PFSK-1 (cell line): Measurements from ENCODE around the gene NAXD.

Experiments
- FOXP2 ChIP-seq: optimal IDR thresholded peaks from 2 replicates; pipeline ENCODE3; 2011; ENCODE audit warnings: borderline replicate concordance, control low read depth, inconsistent platforms; ENCODE audit not compliant: insufficient read depth; ENCODE audit errors: extremely low read length, extremely low read depth
- POLR2AphosphoS5 ChIP-seq: IDR thresholded peaks from 2 replicates; pipeline ENCODE4 v1.6.1; 2012; ENCODE audit warnings: low read depth, mild to moderate bottlenecking, control low read depth, low read length, moderate library complexity
- SIN3A ChIP-seq: IDR thresholded peaks from 2 replicates; pipeline ENCODE4 v1.6.1; 2012; ENCODE audit warnings: mild to moderate bottlenecking, low read length, moderate library complexity, borderline replicate concordance; ENCODE audit not compliant: insufficient read depth
- TAF1 ChIP-seq: IDR thresholded peaks from 2 replicates; pipeline ENCODE4 v1.6.1; 2012; ENCODE audit warnings: low read length, control low read depth, borderline replicate concordance; ENCODE audit not compliant: insufficient read depth
- TF ChIP-seq, protein P1 (sequence below), 2 experiments: IDR thresholded peaks; 2 replicates each; pipeline versions ENCODE4 v1.6.1 to v1.8.0; 2011 to 2012; ENCODE audit warnings: low read depth in 2 of 2, low read length in 2 of 2, control low read depth in 1 of 2, inconsistent platforms in 1 of 2, mild to moderate bottlenecking in 1 of 2, moderate library complexity in 1 of 2; ENCODE audit not compliant: insufficient read depth in 1 of 2

GRCh38 chr13:110617321-110618072 lies 2.2 kb downstream of the NAXD start:
- TF ChIP-seq SIN3A (no peak), POLR2AphosphoS5 (no peak), TAF1 (no peak), FOXP2 (no peak)
- TF ChIP-seq, protein P1, sequence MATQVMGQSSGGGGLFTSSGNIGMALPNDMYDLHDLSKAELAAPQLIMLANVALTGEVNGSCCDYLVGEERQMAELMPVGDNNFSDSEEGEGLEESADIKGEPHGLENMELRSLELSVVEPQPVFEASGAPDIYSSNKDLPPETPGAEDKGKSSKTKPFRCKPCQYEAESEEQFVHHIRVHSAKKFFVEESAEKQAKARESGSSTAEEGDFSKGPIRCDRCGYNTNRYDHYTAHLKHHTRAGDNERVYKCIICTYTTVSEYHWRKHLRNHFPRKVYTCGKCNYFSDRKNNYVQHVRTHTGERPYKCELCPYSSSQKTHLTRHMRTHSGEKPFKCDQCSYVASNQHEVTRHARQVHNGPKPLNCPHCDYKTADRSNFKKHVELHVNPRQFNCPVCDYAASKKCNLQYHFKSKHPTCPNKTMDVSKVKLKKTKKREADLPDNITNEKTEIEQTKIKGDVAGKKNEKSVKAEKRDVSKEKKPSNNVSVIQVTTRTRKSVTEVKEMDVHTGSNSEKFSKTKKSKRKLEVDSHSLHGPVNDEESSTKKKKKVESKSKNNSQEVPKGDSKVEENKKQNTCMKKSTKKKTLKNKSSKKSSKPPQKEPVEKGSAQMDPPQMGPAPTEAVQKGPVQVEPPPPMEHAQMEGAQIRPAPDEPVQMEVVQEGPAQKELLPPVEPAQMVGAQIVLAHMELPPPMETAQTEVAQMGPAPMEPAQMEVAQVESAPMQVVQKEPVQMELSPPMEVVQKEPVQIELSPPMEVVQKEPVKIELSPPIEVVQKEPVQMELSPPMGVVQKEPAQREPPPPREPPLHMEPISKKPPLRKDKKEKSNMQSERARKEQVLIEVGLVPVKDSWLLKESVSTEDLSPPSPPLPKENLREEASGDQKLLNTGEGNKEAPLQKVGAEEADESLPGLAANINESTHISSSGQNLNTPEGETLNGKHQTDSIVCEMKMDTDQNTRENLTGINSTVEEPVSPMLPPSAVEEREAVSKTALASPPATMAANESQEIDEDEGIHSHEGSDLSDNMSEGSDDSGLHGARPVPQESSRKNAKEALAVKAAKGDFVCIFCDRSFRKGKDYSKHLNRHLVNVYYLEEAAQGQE (IDR thresholded peaks at IDR 0.05; ENCODE audit: insufficient read depth in 1 of 2, low read depth in 2 of 2, low read length in 2 of 2): no peak
